A673 (cell line): ENCODE results near the gene ARFGAP2. TPM values are rescaled to one million over a fixed set of nuclear protein-coding genes. Genes with fewer than 3 reads are reported as not detected.

ENCODE experiments used
- BruUV-seq: library from RNA; stranded (reverse); fragments of 400-500 nt; replicated peaks from 2 replicates; lab custom pipeline; 2021; lab: Mats Ljungman, UMichigan
- CTCF ChIA-PET: fragments of 300-600 bp; sonication (Branson Sonifier 250); formaldehyde crosslinking; loops from one replicate; lab custom pipeline; 2022; ENCODE audit warnings: antibody characterized with exemption; lab: Charles Lee
- POLR2A ChIA-PET: fragments of 300-600 bp; sonication (Branson Sonifier 250); formaldehyde crosslinking; loops from one replicate; lab custom pipeline; 2022; ENCODE audit warnings: antibody characterized with exemption; ENCODE audit not compliant: low non-redundant PET; lab: Charles Lee
- DNase-seq: peaks from one replicate; pipeline ENCODE4 v3.0.0-alpha.2; 2015; ENCODE audit warnings: low spot score
- H3K27ac ChIP-seq: fragments of 200-600 bp; sonication (generic); 2 replicates; pipeline ENCODE4 v1.5.1; 2016; ENCODE audit warnings: mixed run types, low read depth, mild to moderate bottlenecking, mixed read lengths, antibody characterized with exemption, low read length; ENCODE audit not compliant: poor library complexity, severe bottlenecking
- H3K27me3 ChIP-seq: fragments of 200-600 bp; sonication (generic); replicated peaks from 2 replicates; pipeline ENCODE4 v1.6.1; 2017; ENCODE audit warnings: mixed run types, low read depth, mild to moderate bottlenecking, mixed read lengths, antibody characterized with exemption, low read length; ENCODE audit not compliant: insufficient read depth, poor library complexity
- H3K36me3 ChIP-seq: fragments of 200-600 bp; sonication (generic); 2 replicates; pipeline ENCODE4 v1.6.1; 2016; ENCODE audit warnings: mixed run types, mild to moderate bottlenecking, mixed read lengths, antibody characterized with exemption, low read length; ENCODE audit not compliant: insufficient read depth, poor library complexity, severe bottlenecking
- H3K4me1 ChIP-seq: fragments of 200-600 bp; sonication (generic); 2 replicates; pipeline ENCODE4 v1.6.1; 2017; ENCODE audit warnings: mixed run types, mild to moderate bottlenecking, mixed read lengths, antibody characterized with exemption, low read length; ENCODE audit not compliant: insufficient read depth, poor library complexity, severe bottlenecking
- H3K4me3 ChIP-seq: fragments of 200-600 bp; sonication (generic); 2 replicates; pipeline ENCODE4 v1.5.1; 2016; ENCODE audit warnings: low read depth, mixed run types, mild to moderate bottlenecking, mixed read lengths, low read length; ENCODE audit not compliant: poor library complexity, severe bottlenecking
- H3K9me3 ChIP-seq: fragments of 200-600 bp; sonication (generic); 2 replicates; pipeline ENCODE4 v1.6.1; 2016; ENCODE audit warnings: mixed run types, low read depth, mild to moderate bottlenecking, mixed read lengths, antibody characterized with exemption, low read length; ENCODE audit not compliant: poor library complexity, severe bottlenecking
- CTCF ChIP-seq: fragments of 300-800, 200-600 bp; sonication (generic); conservative IDR thresholded peaks from 2 replicates; pipeline ENCODE4 v1.5.1; 2017; ENCODE audit warnings: low read depth, mild to moderate bottlenecking, antibody characterized with exemption, low read length, moderate library complexity, mixed read lengths
- EZH2 ChIP-seq: fragments of 200-600 bp; sonication (generic); IDR thresholded peaks from 2 replicates; pipeline ENCODE4 v1.6.1; 2017; ENCODE audit warnings: borderline replicate concordance, low read depth, mild to moderate bottlenecking, mixed read lengths, antibody characterized with exemption, low read length; ENCODE audit not compliant: poor library complexity, severe bottlenecking
- intact Hi-C: fragments of 100-400 bp; cut with micrococcal nuclease; formaldehyde crosslinking; loops from one replicate; pipeline ENCODE4 v1.10.0; 2022; ENCODE audit not compliant: unreplicated experiment
- total RNA-seq: library from RNA; stranded (reverse); gene quantifications from 2 replicates; pipeline ENCODE4 v1.2.3, GENCODE V29; 2021

Gene ARFGAP2
- total RNA-seq, 1 experiment from 2014 or later: 179 TPM

DNA sequence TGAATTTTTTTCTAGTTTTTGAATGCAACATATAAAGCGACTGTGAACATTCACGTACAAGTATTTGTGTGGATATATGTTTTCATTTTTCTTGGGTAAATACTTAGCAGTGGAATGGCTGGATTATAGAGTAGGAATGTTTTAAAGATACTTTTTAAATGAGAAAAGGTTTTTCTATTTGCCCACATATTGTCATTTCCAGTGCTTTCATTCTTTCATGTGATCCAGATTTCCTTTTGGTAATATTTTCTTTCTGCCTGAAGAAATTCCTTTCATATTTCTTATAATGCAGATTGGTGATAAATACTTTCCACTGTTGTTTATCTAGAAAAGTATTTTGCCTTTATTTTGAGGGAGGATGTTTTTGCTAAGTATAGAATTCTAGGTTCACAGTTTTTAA lies 46.0 kb upstream of the ARFGAP2 start:
- Histone ChIP-seq H3K4me3 (no peak overlapping the region), H3K36me3 (peaks cover 55% of the 10 kb centered on the region), H3K27me3 (no peaks in the 10 kb centered on the region), H3K9me3 (no peaks in the 10 kb centered on the region), H3K4me1 (peaks cover 8% of the 10 kb centered on the region), H3K27ac (no peak overlapping the region)
- ChIA-PET CTCF (no interaction called here), POLR2A (no interaction called here)
- no peak for TF ChIP-seq CTCF
- TF ChIP-seq EZH2: no peak
- intact Hi-C loops: no loop called here
- no TSS peak for BruUV-seq
- DNase-seq: no peak

- POLR2A ChIA-PET: interaction anchor here (0.6 kb wide), 1 partner anchor 274 kb away, joined by 3 read pairs; no protein-coding TSS in a partner anchor
These were observed 43.7 kb upstream of the ARFGAP2 start for GRCh38 chr11:47220401-47220821.

GRCh38 chr11:47216121-47216798 lies 39.6 kb upstream of the ARFGAP2 start:
- ChIA-PET POLR2A (interaction anchor here (0.6 to 0.9 kb wide), 2 partner anchors 20 to 619 kb away, joined by 4 to 13 read pairs; no protein-coding TSS in a partner anchor), CTCF (interaction anchor here (0.8 kb wide), 1 partner anchor 38 kb away, joined by 3 read pairs; no protein-coding TSS in a partner anchor)
- Histone ChIP-seq H3K27me3 (no peaks in the 10 kb centered on the region), H3K36me3 (peaks cover 19% of the 10 kb centered on the region), H3K4me1 (peaks cover 24% of the 10 kb centered on the region), H3K27ac (peak overlapping the region; percentile 86), H3K4me3 (peak overlapping the region; percentile 62), H3K9me3 (no peaks in the 10 kb centered on the region)
- peak; percentile 82 for DNase-seq
- TF ChIP-seq EZH2 (no peak), CTCF (peak; percentile 51)
- intact Hi-C loops: no loop called here
- no TSS peak for BruUV-seq

More at GRCh38 chr11:47220401-47220821, 43.7 kb upstream of the ARFGAP2 start:
- intact Hi-C loops: no loop called here
- no peak overlapping the region for H3K4me3 ChIP-seq
- peak overlapping the region; percentile 8 for H3K27ac ChIP-seq
- CTCF ChIA-PET: interaction anchor here (0.6 kb wide), 2 partner anchors 12 to 41 kb away, joined by 3 to 6 read pairs; no protein-coding TSS in a partner anchor
- H3K4me1 ChIP-seq: peaks cover 16% of the 10 kb centered on the region
- no peaks in the 10 kb centered on the region for H3K9me3 ChIP-seq
- peak; percentile 62 for DNase-seq
- peaks cover 33% of the 10 kb centered on the region for H3K36me3 ChIP-seq
- TF ChIP-seq CTCF (no peak), EZH2 (no peak)
- H3K27me3 ChIP-seq: no peaks in the 10 kb centered on the region
- BruUV-seq: no TSS peak
